ENCODE data around the gene NRSN2. TPM values are rescaled to one million over a fixed set of nuclear protein-coding genes. Genes with fewer than 3 reads are reported as not detected.

Gene NRSN2
- total and polyA plus RNA-seq, 2 of the 4 experiments (the other 2 are of a cell fraction): 9.9 to 101 TPM

- Histone ChIP-seq H2BK15ac (ENCODE audit: low read depth, low read length) (no peak overlapping the region), H3K14ac (replicated peaks; ENCODE audit: low read depth, low read length) (peak overlapping the region; percentile 90), H2AK5ac (ENCODE audit: low read depth, low read length) (peak overlapping the region; percentile 72), H2BK5ac (ENCODE audit: low read depth, low read length, poor library complexity, severe bottlenecking) (peak overlapping the region; percentile 48), H4K91ac (ENCODE audit: insufficient read depth, low read depth, low read length) (peak overlapping the region; percentile 88), H3K23ac (ENCODE audit: low read depth, low read length) (peak overlapping the region; percentile 69; the same call in 1 of the 2 replicates), H3K18ac (ENCODE audit: low read depth, low read length) (peak overlapping the region; percentile 6; the same call in 1 of the 2 replicates), H4K8ac (ENCODE audit: low read depth in 2 of 2, low read length in 2 of 2) (peak overlapping the region; percentile 84 to 88; a peak in 3 of 4 replicates), H3K4ac (ENCODE audit: low read depth, low read length) (peak overlapping the region; percentile 90), H3K9me1 (ENCODE audit: insufficient read depth, low read length) (peaks cover 13% of the 10 kb centered on the region), H3K9me3 (ENCODE audit: control insufficient read depth, insufficient read depth, low read length) (peaks cover 3% of the 10 kb centered on the region), H4K20me1 (ENCODE audit: insufficient read depth, low read length) (peaks cover 9% of the 10 kb centered on the region), H4K5ac (ENCODE audit: low read depth, low read length) (peak overlapping the region; percentile 18; the same call in 1 of the 2 replicates), H3K4me2 (ENCODE audit: low read depth, low read length) (peak overlapping the region; percentile 82), H3K79me1 (ENCODE audit: low read depth in 1 of 2, low read length in 2 of 2) (peaks cover 14 to 30% of the 10 kb centered on the region in 2 experiments; a peak in 3 of 4 replicates), H3K4me1 (ENCODE audit: control insufficient read depth, insufficient read depth, low read length) (peaks cover 8% of the 10 kb centered on the region), H3K36me3 (ENCODE audit: control insufficient read depth, insufficient read depth, low read length) (peaks cover 7% of the 10 kb centered on the region), H3K27me3 (ENCODE audit: control insufficient read depth, insufficient read depth, low read length) (no peaks in the 10 kb centered on the region), H2AFZ (replicated peaks; ENCODE audit: low read length, poor library complexity) (peak overlapping the region; percentile 98), H2BK20ac (ENCODE audit: low read depth, low read length) (no peak overlapping the region), H2AK9ac (replicated peaks; ENCODE audit: low read depth, low read length, poor library complexity) (peak overlapping the region; percentile 97), H3K4me3 (ENCODE audit: insufficient read depth, low read depth, low read length) (peak overlapping the region; percentile 67), H3K56ac (ENCODE audit: extremely low read depth, insufficient read depth, low read length) (0 out of 2 replicates have a peak overlapping the region, but pooled peaks have one; percentile 26), H2BK120ac (ENCODE audit: low read depth, low read length) (0 out of 2 replicates have a peak overlapping the region, but pooled peaks have one; percentile 55), H3K27ac (ENCODE audit: insufficient read depth, low read length) (peak overlapping the region; percentile 89), H3K9ac (ENCODE audit: low read depth, low read length) (peak overlapping the region; percentile 81)
- CTCF ChIA-PET: no interaction called here
- no CpG with 5 or more reads among the region's 19 CpGs for WGBS, 2 experiments (ENCODE audit: extremely low coverage in 2 of 2, insufficient read length in 1 of 2)
- dilution Hi-C loops (cut with HindIII; ENCODE audit: low sequenced_read_pairs, unreplicated experiment): no loop called here
- no TSS peak for BruUV-seq (replicated peaks)
- no peak for ATAC-seq (ENCODE audit: low read depth)
- no peak for TF ChIP-seq MAZ (IDR thresholded peaks at IDR 0.05; ENCODE audit: borderline replicate concordance, low read depth, low read length)
- TF ChIP-seq CTCF (conservative IDR thresholded peaks at IDR 0.05; ENCODE audit: low read depth, low read length): no peak
- no peak for TF ChIP-seq ELK1 (IDR thresholded peaks at IDR 0.05; ENCODE audit: borderline replicate concordance, low read depth, low read length)
- TF ChIP-seq RCOR1 (IDR thresholded peaks at IDR 0.05; ENCODE audit: insufficient replicate concordance, low read length): no peak
- TF ChIP-seq CEBPB (IDR thresholded peaks at IDR 0.05; ENCODE audit: low read depth, low read length): no peak
- TF ChIP-seq RFX5 (IDR thresholded peaks at IDR 0.05; ENCODE audit: low read depth, low read length): no peak
- TF ChIP-seq MXI1 (IDR thresholded peaks at IDR 0.05; ENCODE audit: borderline replicate concordance, low read depth, low read length): no peak
- TF ChIP-seq USF2 (IDR thresholded peaks at IDR 0.05; ENCODE audit: low read depth, low read length): no peak
- no peak for TF ChIP-seq CHD1 (IDR thresholded peaks at IDR 0.05; ENCODE audit: low read depth, low read length)
- TF ChIP-seq POLR2A (IDR thresholded peaks at IDR 0.05; ENCODE audit: low read depth, low read length): no peak
- TF ChIP-seq SMC3 (IDR thresholded peaks at IDR 0.05; ENCODE audit: low read depth, low read length): no peak
- TF ChIP-seq RAD21 (IDR thresholded peaks at IDR 0.05; ENCODE audit: low read length): no peak
- no peak for TF ChIP-seq NFE2L2 (IDR thresholded peaks at IDR 0.05; ENCODE audit: low read depth, low read length)
- TF ChIP-seq MAFK (IDR thresholded peaks at IDR 0.05; ENCODE audit: low read depth, low read length): no peak
- no peak for TF ChIP-seq FOS (IDR thresholded peaks at IDR 0.05; ENCODE audit: low read depth, low read length)
- no peak for TF ChIP-seq BHLHE40 (IDR thresholded peaks at IDR 0.05; ENCODE audit: low read depth, low read length)
- POLR2A ChIA-PET (ENCODE audit: unreplicated experiment): interaction anchor here (1.7 kb wide), 1 partner anchor 17 kb away, joined by 4 read pairs; no protein-coding TSS in a partner anchor
- no peak for DNase-seq
- in situ Hi-C loops (cut with MboI; ENCODE audit: low sequenced_read_pairs): no loop called here
- intact Hi-C loops (cut with micrococcal nuclease): no loop called here
Observed at GRCh38 chr20:347317-347639, 367 bp downstream of the NRSN2 start.

All from IMR-90 (cell line).